Measurements from ENCODE around the gene KRTAP5-9.
"Not testable (repeated sequence)": the region's sequence is repeated elsewhere in the genome, so short reads cannot be mapped to it uniquely, and the experiment has no call there.

KRTAP5-9 gene

DNA sequence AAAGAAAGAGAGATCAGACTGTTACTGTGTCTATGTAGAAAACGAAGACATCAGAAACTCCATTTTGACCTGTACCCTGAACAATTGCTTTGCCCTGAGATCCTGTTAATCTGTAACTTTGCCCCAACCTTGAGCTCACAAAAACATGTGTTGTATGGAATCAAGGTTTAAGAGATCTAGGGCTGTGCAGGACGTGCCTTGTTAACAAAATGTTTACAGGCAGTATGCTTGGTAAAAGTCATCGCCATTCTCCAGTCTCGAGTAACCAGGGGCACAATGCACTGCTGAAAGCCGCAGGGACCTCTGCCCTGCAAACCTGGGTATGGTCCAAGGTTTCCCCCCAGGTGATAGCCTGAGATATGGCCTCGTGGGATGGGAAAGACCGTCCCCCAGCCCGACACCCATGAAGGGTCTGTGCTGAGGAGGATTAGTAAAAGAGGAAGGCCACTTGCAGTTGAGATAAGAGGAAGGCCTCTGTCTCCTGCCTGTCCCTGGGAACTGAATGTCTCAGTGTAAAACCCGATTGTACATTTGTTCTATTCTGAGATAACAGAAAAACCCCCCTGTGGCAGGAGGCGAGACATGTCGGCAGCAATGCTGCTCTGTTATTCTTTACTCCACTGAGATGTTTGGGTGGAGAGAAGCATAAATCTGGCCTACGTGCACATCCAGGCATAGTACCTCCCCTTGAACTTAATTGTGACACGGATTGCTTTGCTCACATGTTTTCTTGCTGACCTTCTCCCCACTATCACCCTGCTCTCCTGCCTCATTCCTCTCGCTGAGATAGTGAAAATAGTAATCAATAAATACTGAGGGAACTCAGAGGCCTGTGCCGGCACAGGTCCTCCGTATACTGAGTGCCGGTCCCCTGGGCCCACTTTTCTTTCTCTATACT is 13.3 kb upstream of the KRTAP5-9 start:
- not testable (repeated sequence) for FAIRE-seq

DNA sequence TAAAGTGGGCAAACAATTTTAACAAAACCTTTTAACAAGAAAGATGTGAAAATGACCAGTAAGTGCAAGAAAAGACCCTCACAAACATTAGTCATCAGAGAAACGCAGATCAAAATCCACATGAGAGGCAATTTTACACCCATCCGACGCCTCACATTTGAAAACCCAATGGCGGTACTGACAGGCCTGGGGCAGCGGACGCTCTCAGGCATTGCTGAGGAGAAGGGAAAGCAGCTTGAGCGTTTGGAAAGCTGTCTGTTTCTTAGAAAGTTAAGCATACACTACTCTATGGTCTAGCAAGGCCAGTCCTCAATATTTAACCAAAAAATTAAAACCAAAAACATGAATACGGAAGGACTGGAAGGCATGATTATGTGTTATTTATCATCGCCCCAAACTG is 12.4 kb upstream of the KRTAP5-9 start:
- no peak for FAIRE-seq

DNA sequence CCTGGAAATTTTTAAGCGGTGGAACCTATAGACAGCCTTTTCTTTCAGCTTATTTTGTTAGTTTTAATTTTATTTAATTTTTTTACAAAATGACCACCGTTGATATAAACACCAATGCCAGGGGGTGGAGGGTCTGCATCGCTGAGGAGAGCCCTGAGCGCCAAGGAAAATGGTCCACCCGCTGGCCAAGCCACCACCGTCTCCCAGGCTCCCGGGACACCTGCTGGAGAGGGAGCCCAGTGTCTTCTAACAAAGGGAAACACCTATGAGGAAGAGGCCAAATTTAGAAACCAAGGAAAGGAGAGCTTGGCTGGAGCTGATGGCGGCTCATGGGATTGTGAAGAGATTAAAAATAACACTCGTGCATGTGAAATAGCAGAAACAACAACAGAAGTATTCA is 10.7 kb upstream of the KRTAP5-9 start:
- no peak for FAIRE-seq

DNA sequence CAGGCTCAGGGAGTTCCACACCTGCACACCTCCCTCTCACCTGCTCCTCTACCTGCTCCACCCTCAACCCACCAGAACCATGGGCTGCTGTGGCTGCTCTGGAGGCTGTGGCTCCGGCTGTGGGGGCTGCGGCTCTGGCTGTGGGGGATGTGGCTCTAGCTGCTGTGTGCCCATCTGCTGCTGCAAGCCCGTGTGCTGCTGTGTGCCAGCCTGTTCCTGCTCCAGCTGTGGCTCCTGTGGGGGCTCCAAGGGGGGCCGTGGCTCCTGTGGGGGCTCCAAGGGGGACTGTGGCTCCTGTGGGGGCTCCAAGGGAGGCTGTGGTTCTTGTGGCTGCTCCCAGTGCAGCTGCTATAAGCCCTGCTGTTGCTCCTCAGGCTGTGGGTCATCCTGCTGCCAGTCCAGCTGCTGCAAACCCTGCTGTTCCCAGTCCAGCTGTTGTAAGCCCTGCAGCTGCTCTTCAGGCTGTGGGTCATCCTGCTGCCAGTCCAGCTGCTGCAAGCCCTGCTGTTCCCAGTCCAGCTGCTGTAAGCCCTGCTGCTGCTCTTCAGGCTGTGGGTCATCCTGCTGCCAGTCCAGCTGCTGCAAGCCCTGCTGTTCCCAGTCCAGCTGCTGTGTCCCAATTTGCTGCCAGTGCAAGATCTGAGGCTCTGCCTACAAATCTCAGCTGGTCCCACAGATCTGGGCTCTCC is 10.1 kb upstream of the KRTAP5-9 start, which contains the start of gene KRTAP5-8:
KRTAP5-8 (plus strand) TSS at position 49 of the 689 bp plus-strand sequence; CDS start at position 80, 31 bp downstream.
- FAIRE-seq: not testable (repeated sequence)

DNA sequence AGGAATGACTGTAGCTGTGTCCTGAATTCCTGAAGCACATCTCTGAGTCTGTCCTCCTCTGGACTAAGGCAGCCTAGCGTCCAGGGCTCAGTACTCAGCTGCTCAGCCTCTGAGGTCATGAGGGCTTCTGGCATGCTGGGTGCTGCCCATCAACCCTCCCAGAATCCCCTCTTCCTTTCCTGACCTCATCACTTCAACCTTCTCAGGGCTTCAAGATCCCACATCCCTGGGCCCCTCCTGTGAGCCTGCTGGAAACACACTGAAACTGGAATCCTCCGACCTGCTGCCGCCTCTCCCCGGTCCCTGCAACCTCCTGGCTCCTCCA is 9.6 kb upstream of the KRTAP5-9 start:
- FAIRE-seq: no peak

DNA sequence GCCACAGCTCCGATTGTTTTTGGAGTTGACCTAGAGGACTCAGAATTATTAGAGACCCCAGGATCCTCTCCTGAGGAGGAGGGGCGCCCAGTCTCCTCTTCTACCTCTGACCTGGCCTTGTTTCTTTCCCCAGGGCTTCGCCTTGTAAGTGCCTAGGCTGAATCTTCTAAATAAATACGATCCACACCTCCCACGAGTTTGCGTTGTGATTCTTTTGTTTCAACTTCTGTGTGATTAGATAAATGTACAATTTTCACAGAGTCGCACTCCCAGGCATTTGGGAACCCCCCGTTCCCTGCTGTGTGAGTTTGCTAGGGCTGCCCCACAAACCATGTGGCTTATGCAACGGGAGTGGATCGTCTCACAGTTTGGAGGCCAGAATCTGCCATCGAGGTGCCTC is 9.2 kb upstream of the KRTAP5-9 start:
- no peak for FAIRE-seq

DNA sequence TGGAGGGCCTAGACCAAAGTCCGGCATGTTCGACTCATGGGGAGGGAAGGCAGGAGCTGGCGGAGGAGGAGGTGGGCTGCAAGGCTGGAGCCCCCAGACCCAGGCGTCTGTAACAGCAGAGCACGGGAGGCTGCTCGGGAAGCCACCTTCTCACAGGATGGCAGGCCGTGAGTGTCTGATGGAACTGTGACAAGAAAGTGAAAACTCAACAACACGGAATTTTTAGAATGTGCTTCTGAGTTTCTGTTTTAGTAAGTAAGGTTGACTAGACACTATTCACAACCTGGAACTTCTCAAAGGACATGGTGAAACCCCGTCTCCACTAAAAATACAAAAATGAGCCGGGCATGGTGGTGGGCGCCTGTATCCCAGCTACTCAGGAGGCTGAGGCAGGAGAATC is 8.2 kb upstream of the KRTAP5-9 start:
- not testable (repeated sequence) for FAIRE-seq

DNA sequence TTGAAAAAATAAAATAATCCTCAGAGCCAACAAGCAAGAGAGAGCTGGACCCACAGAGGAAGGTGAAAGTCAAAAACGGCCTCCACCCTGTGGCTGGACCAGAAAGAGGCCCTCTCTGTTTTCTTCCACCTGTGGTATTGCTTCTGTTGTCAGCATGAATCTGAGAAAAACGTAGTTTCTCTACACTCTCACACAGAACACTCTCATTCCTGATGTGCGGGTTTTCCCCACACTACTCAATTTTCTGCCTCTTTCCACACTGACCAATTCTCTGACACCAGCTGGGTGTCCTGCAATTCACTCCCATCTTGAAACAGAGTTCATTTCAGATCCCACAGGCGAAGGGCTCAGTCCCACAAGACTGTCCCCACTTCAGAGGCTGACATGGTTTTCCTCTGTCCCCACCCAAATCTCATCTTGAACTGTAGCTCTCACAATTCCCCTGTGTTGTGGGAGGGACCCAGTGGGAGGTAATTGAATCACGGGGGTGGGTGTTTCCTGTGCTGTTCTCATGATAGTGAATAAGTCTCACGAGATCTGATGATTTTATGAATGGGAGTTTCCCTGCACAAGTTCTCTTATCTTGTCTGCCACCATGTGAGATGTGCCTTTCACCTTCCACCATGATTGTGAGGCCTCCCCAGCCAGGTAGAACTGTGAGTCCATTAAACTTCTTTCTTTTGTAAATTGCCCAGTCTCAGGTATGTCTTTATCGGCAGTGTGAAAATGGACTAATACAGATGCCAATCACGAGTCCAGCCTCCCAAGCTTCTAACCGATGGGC is 7.5 kb upstream of the KRTAP5-9 start:
- FAIRE-seq: not testable (repeated sequence)

DNA sequence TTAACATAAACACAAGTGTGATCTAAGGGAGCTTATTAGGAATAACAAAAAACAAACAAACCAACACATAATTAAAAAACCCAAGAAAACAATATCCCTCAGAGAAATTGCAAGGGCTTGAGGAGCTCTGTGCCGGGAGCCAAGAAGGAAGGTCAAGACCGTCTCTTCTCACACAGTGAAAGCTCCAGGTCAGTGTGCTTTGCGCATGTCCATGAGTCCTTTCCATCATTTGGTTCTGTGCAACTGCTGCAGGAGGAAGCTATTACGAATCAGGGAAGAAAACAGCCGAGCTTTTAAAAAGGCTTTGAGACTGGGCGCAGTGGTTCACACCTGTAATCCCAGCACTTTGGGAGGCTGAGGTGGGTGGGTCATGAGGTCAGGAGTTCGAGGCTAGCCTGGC is 5.8 kb upstream of the KRTAP5-9 start:
- no peak for FAIRE-seq

DNA sequence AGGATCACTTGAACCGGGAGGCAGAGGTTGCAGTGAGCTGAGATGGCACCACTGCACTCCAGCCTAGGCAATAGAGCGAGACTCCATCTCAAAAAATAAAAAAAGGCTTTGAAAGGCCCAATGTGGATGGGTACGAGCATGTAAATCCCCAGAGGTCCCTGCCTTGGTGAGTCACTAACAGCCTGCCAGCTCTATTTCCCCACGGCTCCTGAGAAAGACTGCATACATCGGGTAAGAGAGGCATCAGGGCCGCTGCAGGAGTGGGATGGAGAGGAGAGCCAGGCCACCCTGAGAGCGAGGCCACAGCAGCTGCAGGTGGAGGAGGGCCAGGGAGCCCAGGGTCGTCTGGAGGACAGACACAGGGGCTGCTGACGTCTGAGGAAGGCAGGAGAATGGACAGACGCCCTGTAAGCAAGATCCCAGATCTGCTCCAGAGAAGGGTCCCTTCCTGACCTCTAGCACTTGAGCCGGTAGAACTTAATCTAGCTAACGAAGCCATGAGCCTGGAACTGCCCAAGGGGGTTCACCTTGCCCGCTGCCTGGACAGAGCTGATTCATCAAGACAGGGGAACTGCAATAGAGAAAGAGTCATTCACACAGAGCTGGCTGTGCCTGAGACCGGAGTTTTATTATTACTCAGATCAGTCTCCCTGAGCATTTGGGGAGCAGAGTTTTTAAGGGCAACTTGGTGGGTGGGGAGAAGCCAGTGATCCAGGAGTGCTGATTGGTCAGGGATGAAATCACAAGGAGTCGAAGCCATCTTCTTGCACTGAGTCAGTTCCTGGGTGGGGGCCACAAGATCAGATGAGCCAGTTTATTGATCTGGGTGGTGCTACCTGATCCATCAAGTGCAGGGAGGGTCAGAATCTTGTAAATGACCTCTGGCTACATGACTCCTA is 5.1 kb upstream of the KRTAP5-9 start:
- no peak for FAIRE-seq

DNA sequence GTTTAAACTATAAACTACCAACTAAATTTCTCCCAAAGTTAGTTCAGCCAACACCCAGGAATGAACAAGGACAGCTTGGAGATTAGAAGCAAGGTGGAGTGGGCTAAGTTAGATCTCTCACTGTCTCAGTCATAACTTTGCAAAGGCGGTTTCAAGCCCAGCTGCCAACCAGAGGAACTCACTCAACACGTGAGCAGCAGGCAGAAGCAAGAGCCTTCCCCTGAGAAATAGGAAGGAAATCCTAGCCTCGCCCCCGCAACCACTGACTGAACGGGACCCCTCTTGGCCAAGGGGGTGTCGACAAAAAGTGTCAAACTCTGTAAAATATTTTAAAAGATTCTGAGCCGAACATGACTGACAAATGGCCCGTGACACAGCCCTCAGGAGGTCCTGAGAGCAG is 4.4 kb upstream of the KRTAP5-9 start:
- no peak for FAIRE-seq

DNA sequence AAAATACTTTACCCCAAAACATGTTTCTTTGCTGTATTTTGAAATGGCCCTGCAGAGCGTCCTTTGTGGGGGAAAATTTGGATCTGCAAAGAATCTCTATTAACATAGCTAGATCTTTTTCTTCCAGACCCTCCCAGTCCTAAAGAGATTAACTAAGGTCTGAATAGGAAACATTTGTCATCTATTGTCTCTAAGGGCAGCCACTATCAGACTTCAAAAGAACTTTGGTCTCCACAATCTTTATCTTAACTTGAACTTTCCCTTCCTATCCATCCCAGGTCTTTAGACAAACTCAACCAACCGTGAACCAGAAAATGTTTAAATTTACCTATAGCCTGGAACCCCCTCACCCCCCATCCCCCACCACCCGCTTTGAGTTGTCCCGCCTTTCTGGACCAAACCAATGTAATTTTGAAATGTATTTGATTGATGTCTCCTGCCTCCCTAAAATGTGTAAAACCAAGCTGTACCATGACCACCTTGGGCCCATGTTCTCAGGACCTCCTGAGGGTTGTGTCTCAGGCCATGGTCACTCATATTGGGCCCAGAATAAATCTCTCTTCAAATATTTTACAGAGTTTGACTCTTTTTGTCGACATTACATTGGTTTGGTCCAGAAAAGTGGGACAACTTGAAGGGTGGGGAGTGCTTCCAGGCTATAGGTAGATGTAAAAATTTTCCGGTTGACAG is 3.5 kb upstream of the KRTAP5-9 start:
- FAIRE-seq: no peak

DNA sequence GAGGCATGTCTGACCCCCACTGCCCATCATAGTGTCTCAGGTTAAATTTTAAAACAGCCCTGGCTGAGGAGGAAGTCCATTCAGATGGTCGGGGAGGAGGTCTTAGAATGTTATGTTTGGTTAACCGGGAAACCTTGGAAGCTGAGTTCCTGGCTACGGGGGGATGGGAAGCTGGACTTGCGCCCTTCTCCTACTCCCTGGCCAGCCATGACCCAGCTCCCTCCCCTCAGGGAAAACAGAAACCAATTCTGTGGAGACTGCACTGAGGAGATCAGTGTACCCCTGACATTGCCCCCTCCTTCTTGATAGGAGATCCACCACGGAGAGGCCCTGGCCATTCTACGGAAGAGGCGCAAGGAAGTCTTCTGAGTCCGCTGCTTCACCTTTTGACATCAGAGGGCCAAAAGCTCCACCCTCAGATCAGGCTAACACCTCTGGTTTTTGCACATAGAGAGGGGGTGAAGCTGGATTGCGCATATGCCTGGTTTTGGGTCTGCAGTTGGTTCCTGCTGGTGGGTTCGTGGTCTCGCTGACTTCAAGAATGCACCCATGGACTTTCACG is 2.7 kb upstream of the KRTAP5-9 start:
- FAIRE-seq: no peak

DNA sequence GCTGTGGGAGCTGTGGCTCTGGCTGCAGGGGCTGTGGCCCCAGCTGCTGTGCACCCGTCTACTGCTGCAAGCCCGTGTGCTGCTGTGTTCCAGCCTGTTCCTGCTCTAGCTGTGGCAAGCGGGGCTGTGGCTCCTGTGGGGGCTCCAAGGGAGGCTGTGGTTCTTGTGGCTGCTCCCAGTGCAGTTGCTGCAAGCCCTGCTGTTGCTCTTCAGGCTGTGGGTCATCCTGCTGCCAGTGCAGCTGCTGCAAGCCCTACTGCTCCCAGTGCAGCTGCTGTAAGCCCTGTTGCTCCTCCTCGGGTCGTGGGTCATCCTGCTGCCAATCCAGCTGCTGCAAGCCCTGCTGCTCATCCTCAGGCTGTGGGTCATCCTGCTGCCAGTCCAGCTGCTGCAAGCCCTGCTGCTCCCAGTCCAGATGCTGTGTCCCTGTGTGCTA is 514 bp downstream of the KRTAP5-9 start:
- no peak for FAIRE-seq

DNA sequence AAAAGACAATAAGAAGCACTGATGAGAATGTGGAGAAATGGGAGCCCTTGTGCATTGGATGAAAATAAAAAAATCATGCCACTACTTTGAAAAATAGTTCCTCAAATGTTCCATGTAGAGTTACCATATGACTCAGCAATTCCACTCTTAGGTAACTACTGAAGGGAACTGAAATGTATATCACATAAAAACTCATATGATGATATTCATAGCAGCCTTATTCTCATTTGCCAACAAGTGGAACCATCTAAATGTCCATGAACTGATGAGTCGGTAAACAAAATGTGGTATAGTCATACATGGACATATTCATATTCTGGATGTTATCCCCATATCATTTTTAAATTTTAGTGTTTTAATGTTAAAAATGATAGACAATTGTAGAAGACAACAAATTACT is 3.5 kb downstream of the KRTAP5-9 start:
- FAIRE-seq: no peak

DNA sequence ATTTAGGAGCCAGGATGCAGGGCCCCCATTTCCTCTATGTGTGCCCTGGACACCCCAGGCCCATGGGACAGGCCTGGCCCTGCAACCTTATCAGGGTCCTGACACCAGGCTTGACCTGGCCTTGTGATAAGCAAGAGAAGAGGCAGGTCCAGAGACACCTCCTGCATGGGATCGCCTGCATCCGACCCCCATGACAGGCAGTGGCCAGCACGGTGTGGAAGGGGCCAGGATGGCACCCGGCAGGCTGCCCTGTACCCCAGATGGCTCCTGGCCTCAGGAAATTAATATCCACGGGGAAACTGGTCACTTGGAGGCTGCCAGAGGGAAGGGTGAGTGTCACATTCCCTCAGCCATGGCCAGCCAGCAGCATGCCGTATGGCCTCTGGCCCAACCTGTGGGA is 6.8 kb downstream of the KRTAP5-9 start:
- no peak for FAIRE-seq

DNA sequence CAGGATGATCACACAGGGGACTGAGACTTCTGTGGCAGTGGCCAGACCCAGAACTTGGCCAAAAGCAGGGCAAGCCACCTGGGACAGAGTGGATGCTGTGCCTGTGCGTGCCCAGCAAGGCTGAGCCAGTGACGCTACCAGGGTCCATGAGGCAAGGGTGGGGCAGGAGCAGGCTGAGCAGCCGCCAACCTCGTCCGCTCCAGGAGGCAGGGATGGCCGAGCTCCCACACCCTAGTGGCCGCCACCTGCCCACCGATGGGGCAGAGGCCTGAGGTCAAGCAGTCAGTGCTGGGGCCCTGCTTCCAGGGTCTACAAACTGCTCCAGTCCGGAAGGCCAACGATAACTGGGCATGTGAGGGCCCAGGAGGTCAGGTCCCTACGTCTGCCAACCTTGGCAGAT is 7.3 kb downstream of the KRTAP5-9 start:
- FAIRE-seq: no peak

DNA sequence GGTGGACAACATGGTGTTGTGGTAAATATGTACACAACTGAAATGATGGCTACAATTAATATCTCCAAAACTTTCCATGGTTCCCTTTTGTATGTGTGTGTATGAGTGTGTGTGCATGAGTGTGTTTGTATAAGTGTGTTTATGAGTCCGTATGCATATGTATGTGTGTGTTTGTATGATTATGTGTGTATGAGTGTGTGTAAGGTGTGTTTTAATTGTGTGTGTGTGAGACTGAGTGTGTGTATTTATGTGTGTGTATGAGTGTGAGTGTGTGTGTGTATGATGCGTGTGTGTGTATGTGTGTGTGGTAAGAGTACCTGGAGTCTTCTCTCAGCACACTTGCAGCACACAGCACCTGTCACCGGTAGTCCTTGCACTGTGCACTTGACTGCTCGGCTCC is 7.8 kb downstream of the KRTAP5-9 start:
- no peak for FAIRE-seq

DNA sequence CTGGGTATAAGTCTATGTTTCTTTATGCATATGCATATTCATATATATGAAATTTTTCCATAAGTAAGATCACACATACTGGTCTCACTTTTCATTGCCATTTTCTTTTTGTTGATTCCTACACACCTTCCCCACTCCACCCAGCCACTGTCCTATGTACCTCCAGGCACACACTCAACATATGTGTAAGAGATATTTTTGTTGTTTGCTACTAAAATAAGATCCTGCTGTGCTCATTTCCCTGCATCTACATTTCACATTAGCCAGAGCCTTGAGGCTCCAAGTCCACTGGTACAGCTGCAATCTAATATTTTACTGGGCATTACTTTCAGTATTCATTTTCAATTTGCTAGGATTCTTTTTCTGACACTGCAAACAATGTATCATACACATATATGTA is 9.0 kb downstream of the KRTAP5-9 start:
- no peak for FAIRE-seq

DNA sequence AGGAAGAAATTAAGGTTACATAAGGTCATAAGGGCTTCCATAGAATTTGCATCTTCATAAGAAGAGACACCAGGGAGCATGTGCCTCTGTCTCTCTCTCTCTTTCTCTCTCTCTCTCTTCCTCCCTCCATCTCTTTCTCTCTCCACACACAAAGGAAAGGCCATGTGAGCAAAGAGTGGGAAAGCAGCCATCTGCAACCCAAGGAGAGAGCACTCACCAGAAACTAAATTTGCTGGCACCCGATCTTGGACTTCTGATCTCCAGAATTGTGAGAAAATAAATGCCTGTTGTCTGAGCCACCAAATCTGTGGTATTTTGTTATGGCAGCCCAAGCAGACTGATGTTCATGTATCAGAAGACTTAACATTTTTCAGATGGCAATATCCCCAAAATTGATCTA is 10.8 kb downstream of the KRTAP5-9 start:
- no peak for FAIRE-seq

DNA sequence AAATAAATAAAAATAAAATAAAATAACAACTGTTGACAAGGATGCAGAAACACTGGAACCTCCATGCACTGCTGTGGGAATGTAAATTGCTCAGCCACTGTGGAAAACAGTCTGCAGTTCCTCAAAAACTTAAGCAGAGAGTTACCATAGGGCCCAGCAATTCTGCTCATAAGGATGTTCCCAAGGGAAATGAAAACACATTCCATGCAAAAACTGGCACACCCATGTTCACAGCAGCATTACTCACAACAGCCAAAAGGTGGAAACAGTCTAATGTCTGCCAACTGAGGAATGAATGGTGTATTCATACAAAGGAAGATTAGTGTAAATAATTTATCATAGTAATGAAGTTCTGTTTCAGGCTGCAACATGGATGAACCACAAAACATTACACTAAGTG is 13.9 kb downstream of the KRTAP5-9 start:
- no peak for FAIRE-seq
